ENCODE results near the gene WFS1. TPM values are rescaled to one million over a fixed set of nuclear protein-coding genes. Genes with fewer than 3 reads are reported as not detected.

WFS1 gene
- total and polyA plus RNA-seq, 2 donors (not counting 3 experiments of a cell fraction or from before 2014, with no cell fraction given): 48.2 to 70.0 TPM

- FAIRE-seq: no peak
Measured at GRCh38 chr4:6282314-6282771, 12.7 kb downstream of the WFS1 start.

More at GRCh38 chr4:6282314-6282771, 12.7 kb downstream of the WFS1 start:
- no peaks in the 10 kb centered on the region for H4K20me1 ChIP-seq (replicated peaks; ENCODE audit: control insufficient read depth, extremely low read depth, insufficient read depth, low read length)
- DNase-seq (ENCODE audit: low read depth, low spot score): no peak
- intact Hi-C loops (cut with micrococcal nuclease): no loop called here
- BruUV-seq (replicated peaks): no TSS peak
- TF ChIP-seq MYC (IDR thresholded peaks at IDR 0.05; ENCODE audit: low read depth, low read length) (no peak), POLR2A (IDR thresholded peaks at IDR 0.05; ENCODE audit: low read depth, low read length) (no peak), EZH2 (IDR thresholded peaks at IDR 0.05; ENCODE audit: borderline replicate concordance, low read depth, low read length, severe bottlenecking) (no peak), JUN (IDR thresholded peaks at IDR 0.05; ENCODE audit: borderline replicate concordance, insufficient read depth, insufficient read length, low read depth) (no peak), FOS (IDR thresholded peaks at IDR 0.05; ENCODE audit: borderline replicate concordance, insufficient read depth, low read length) (no peak), POLR2AphosphoS5 (IDR thresholded peaks at IDR 0.05; ENCODE audit: insufficient read depth, low read depth, low read length) (no peak), GATA2 (IDR thresholded peaks at IDR 0.05; ENCODE audit: insufficient read depth, insufficient read length, low read depth, low read length) (no peak), CTCF (IDR thresholded peaks at IDR 0.05; ENCODE audit: extremely low read depth in 1 of 2, insufficient read depth in 1 of 2, low read depth in 1 of 2, low read length in 2 of 2) (no peak)
- TF ChIP-seq, protein P1, sequence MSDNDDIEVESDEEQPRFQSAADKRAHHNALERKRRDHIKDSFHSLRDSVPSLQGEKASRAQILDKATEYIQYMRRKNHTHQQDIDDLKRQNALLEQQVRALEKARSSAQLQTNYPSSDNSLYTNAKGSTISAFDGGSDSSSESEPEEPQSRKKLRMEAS (IDR thresholded peaks at IDR 0.05; ENCODE audit: insufficient read depth, insufficient read length): no peak
- H2AFZ ChIP-seq (ENCODE audit: low read depth, low read length): no peak overlapping the region
- no peak overlapping the region for H3K9ac ChIP-seq (replicated peaks; ENCODE audit: extremely low read depth, insufficient read depth, low read length)
- H3K27me3 ChIP-seq (ENCODE audit: control insufficient read depth in 2 of 2, insufficient read depth in 2 of 2, low read length in 2 of 2): no peaks in the 10 kb centered on the region
- no peaks in the 10 kb centered on the region for H3K9me1 ChIP-seq (replicated peaks; ENCODE audit: control insufficient read depth, extremely low read depth, insufficient read depth, low read length)
- no peak overlapping the region for H3K4me2 ChIP-seq (ENCODE audit: insufficient read depth, low read length)
- dilution Hi-C loops (cut with MboI; ENCODE audit: extremely low pct_ligation_motif_present, low sequenced_read_pairs): no loop called here
- H3K36me3 ChIP-seq (ENCODE audit: control insufficient read depth in 2 of 2, extremely low read depth in 1 of 2, insufficient read depth in 2 of 2, low read length in 2 of 2): peaks cover 1 to 35% of the 10 kb centered on the region in 2 experiments
- no peak overlapping the region for H3K4me3 ChIP-seq (replicated peaks in 1 of 3; ENCODE audit: insufficient read depth in 1 of 3, low read depth in 1 of 3, low read length in 3 of 3)
- no peaks in the 10 kb centered on the region for H3K9me3 ChIP-seq (replicated peaks; ENCODE audit: control insufficient read depth, insufficient read depth, low read length)
- peaks cover 22% of the 10 kb centered on the region for H3K4me1 ChIP-seq (ENCODE audit: control insufficient read depth, extremely low read depth, insufficient read depth, low read length)
- H3K79me2 ChIP-seq (ENCODE audit: control insufficient read depth, insufficient read depth, low read length): no peaks in the 10 kb centered on the region
- CTCF ChIA-PET: interaction anchor here (1.4 to 1.7 kb wide), 3 partner anchors 18 to 45 kb away, joined by 3 to 5 read pairs (median 4); no protein-coding TSS in a partner anchor
- POLR2A ChIA-PET: no interaction called here
- no peak overlapping the region for H3K27ac ChIP-seq (ENCODE audit: insufficient read depth, low read depth, low read length)
